ENCODE measurements around the gene PARD3. TPM values are rescaled to one million over a fixed set of nuclear protein-coding genes. Genes with fewer than 3 reads are reported as not detected.

PARD3 gene
- total and polyA plus RNA-seq, 10 of the 15 experiments (the other 5 are each of a cell fraction or from before 2014, with no cell fraction given), result 2.6 to 43.1 (median 13.9) TPM

DNA sequence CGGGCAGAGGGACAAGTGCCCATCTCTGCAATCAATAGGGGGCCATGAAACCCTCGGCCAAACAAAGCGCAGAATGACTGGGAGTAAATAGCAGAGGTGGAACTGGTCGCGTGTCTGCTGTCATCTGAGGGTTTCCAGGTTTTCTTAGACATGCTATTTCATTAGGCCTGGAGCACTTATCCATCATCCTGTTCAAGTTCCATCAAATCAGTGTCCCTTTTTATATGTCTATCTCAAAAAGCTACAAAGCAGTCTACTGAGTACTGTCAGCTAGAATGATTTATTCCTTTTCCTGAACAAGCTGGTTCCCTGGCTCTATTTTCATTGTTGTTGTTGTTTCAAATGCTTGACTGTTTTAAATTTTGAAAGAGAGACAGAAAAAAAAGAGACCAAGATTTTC lies 590.5 kb downstream of the PARD3 start:
- 61% methylated on average over 5 of the region's 5 CpGs for WGBS (ENCODE audit: insufficient coverage, insufficient replicate concordance, low lambda C conversion rate, missing lambda C conversion rate)
- Histone ChIP-seq H3K4me1 (ENCODE audit: control insufficient read depth, insufficient read depth, low read length) (no peaks in the 10 kb centered on the region), H3K9ac (ENCODE audit: control insufficient read depth, insufficient read depth, low read length) (no peak overlapping the region), H3K9me3 (replicated peaks; ENCODE audit: control insufficient read depth, insufficient read depth, low read length) (no peaks in the 10 kb centered on the region), H3K27ac (ENCODE audit: control insufficient read depth, insufficient read depth) (no peak overlapping the region), H3K36me3 (ENCODE audit: control insufficient read depth in 2 of 2, insufficient read depth in 2 of 2, low read length in 1 of 2) (no peaks in the 10 kb centered on the region), H3K4me3 (no peak overlapping the region), H3K27me3 (replicated peaks in 1 of 2; ENCODE audit: control insufficient read depth in 2 of 2, insufficient read depth in 2 of 2, low read length in 1 of 2) (no peaks in the 10 kb centered on the region; a peak in 1 of 4 replicates), H4K20me1 (ENCODE audit: control insufficient read depth, insufficient read depth) (no peaks in the 10 kb centered on the region), H3K79me2 (ENCODE audit: control insufficient read depth, insufficient read depth, low read length) (no peaks in the 10 kb centered on the region), H3K4me2 (ENCODE audit: control insufficient read depth, insufficient read depth) (no peak overlapping the region), H2AFZ (ENCODE audit: control insufficient read depth, low read depth, low read length) (no peak overlapping the region)
- in situ Hi-C loops (cut with MboI), result no loop called here
- no peak for DNase-seq (ENCODE audit: low read depth, low spot score)
- ChIA-PET SMC1A (ENCODE audit: uncharacterized antibody, unreplicated experiment) (interaction anchor here (0.5 to 6.5 kb wide), 19 partner anchors 11 to 1117 kb away, joined by 3 to 38 read pairs (median 4); no protein-coding TSS in a partner anchor), RAD21 (ENCODE audit: unreplicated experiment) (interaction anchor here (0.7 to 2.4 kb wide), 7 partner anchors 13 to 897 kb away, joined by 3 to 12 read pairs (median 3); no protein-coding TSS in a partner anchor), POLR2A (no interaction called here), CTCF (interaction anchor here (0.6 to 3.4 kb wide), 17 partner anchors 8 to 898 kb away, joined by 3 to 14 read pairs (median 6); no protein-coding TSS in a partner anchor)
- no peak for ATAC-seq
- TF ChIP-seq, protein P1, sequence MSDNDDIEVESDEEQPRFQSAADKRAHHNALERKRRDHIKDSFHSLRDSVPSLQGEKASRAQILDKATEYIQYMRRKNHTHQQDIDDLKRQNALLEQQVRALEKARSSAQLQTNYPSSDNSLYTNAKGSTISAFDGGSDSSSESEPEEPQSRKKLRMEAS (IDR thresholded peaks at IDR 0.05; ENCODE audit: low read depth, low read length), result no peak
- TF ChIP-seq SPI1 (IDR thresholded peaks at IDR 0.05; ENCODE audit: borderline replicate concordance, insufficient read depth, low read depth, low read length) (no peak), WRNIP1 (IDR thresholded peaks at IDR 0.05; ENCODE audit: borderline replicate concordance, low read depth, low read length) (no peak), ASH2L (IDR thresholded peaks at IDR 0.05; ENCODE audit: borderline replicate concordance, low read depth) (no peak), NFIC (IDR thresholded peaks at IDR 0.05; ENCODE audit: low read depth, low read length) (no peak), NFYB (IDR thresholded peaks at IDR 0.05; ENCODE audit: insufficient read depth, low read depth, low read length) (no peak), MXI1 (IDR thresholded peaks at IDR 0.05; ENCODE audit: low read depth, low read length) (no peak), IKZF2 (IDR thresholded peaks at IDR 0.05) (no peak), BRCA1 (IDR thresholded peaks at IDR 0.05; ENCODE audit: low read depth, low read length) (no peak), POLR2A (IDR thresholded peaks at IDR 0.05; ENCODE audit: low read depth, low read length) (no peak)
- TF ChIP-seq, protein P2, sequence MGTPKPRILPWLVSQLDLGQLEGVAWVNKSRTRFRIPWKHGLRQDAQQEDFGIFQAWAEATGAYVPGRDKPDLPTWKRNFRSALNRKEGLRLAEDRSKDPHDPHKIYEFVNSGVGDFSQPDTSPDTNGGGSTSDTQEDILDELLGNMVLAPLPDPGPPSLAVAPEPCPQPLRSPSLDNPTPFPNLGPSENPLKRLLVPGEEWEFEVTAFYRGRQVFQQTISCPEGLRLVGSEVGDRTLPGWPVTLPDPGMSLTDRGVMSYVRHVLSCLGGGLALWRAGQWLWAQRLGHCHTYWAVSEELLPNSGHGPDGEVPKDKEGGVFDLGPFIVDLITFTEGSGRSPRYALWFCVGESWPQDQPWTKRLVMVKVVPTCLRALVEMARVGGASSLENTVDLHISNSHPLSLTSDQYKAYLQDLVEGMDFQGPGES (IDR thresholded peaks at IDR 0.05), result no peak
- BruUV-seq (replicated peaks), result no TSS peak
- intact Hi-C loops (cut with micrococcal nuclease; ENCODE audit: unreplicated experiment), result loop anchor here (1.0 kb wide), 1 partner anchor 414 kb away; no protein-coding TSS in a partner anchor
- FAIRE-seq, result no peak

Data from GM12878 (cell line).